GM19452 (cell line): Measurements from ENCODE around the gene FGFRL1.

Experiments used
- ATAC-seq: cut with Tn5 transposase; IDR thresholded peaks from one replicate; pipeline ENCODE4 v1.9.1; 2021; ENCODE audit not compliant: unreplicated experiment

FGFRL1 gene

DNA sequence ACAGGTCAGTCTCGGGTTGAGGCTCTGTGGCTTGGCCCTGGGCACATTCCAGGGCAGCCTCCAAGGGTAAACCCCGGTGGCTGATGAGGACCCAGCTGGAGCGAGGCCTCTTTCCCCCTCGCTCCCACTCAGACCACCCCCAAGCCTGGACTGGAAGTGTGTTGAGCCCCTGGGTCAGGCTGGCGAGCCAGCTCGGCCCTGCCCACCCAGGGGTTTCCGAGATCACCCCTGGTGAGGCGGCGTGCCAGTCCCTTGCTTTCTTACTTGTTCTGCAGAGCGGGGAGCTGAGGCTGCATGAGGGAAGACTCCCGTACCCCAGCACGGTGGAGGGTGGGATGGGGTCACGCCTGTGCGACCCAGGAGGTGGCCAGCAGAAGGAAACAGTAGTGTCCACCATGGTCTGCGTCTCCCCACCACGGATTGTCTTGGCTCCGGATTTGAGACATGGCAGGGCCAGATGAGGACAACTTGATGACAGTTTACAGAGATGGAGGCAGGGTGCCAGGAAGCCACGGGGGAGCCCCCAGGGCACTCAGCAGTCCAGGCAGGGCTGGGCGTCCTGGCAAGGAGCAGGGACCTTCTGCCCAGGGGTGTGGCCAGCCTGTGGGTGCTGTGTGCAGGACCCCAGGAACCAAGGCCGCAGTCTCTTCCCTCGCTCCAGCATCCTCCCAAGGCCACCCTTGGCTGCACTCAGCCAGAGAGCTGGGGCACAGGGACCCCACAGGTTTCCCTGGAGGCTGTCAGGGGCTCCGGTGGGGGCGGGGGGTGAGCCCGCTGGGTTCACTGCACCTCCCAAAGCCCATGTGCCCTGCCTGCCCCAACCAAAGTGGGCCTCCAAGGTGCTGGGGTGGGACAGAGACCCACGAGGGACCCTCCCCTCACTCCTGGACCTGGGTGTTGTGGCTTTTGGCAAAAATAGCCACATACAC lies 6.6 kb upstream of the FGFRL1 start:
- ATAC-seq: no peak

DNA sequence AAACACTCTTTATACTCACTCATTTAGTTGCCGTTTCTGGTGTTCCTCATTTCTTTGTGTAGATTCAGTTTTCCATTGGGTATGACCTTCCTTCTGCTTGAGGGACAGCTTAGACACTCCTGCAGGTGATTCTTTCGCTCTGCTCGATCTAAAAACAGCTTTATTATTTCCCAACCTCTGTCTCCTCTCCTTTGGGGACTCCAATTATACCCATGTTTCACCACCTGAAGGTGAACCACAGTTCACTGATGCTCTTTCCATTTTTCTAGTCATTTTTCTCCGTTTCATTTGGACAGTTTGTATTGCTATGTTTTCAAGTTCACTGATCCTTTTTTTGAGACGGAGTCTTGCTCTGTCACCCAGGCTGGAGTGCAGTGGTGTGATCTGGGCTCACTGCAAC lies 4.6 kb upstream of the FGFRL1 start:
- no peak for ATAC-seq

DNA sequence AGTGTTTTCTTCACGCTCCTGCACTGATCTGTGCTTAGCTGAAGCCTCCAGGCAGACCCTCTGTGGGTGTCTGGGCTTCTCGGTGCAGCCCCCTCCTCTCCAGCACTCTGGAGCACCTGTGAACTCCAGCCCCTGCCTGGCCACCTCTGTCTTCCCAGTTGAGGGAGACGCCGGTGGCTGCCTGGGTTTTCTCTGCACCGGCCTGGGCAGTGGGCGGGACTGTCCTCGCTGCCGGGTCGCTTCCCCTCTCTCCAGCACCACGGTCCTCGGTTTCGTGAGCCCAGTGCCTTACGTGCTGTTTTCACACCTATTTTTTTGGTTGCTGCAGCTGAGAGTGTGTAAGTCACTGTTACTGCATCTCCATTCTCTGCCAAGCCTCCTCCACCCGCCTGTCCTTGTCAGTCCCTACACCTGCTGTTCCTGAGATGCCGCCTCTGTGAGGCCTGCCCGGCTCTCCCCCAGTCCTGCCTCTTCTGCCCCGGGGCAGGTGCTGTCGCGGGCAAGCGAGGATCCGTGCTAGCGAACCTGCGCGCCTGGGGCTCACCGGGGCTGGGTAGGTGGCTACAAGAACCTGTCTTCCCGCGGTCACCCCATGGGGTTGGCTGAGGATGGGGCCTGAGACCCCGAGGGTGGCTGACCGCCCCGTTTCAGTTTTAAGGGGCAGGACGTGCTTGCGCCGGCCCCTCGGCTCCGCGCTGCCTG lies 2.4 kb upstream of the FGFRL1 start:
- no peak for ATAC-seq

DNA sequence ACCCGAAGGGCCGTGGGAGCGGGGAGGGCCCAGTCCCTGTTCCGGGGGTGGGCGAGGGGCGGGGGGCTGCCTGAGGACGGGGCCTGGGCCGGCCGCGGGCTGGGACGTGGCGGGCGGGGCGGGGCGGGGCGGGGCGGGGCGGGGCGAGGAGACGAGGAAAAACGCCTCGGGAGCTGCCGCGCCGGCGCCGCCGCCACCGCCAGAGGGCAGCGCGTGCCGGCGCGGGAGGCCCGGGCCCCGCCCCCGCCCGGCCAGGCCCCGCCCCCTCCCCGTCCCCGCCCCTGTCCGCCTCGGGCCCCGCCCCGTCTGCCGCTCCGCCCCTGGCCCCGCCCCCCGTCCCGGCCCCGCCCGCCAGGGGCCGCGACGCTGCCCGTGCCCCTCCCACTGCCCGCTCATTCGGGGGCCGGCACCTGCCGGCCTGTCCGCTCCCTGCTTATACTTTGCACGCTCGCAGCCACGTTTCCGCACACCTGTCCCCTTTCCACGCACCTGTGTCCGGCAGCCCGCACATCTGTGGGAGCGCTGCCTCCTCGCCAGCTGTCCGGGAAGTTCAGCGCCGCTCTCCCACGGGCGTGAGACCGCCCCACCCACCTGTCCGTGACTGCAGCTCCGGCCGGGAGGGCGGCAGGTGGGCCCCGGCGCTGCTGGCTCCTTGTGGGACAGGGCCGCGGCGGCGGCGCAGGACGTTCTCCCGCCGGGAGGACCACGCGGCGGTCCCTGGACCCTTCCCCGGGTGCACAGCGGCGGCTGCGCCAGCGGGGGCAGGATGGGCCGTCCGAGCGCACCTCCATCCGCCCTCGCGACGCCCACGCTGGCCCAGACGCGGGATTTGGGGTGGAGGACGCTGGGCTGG lies 1.7 kb upstream of the FGFRL1 start:
- ATAC-seq: peak; percentile 40

DNA sequence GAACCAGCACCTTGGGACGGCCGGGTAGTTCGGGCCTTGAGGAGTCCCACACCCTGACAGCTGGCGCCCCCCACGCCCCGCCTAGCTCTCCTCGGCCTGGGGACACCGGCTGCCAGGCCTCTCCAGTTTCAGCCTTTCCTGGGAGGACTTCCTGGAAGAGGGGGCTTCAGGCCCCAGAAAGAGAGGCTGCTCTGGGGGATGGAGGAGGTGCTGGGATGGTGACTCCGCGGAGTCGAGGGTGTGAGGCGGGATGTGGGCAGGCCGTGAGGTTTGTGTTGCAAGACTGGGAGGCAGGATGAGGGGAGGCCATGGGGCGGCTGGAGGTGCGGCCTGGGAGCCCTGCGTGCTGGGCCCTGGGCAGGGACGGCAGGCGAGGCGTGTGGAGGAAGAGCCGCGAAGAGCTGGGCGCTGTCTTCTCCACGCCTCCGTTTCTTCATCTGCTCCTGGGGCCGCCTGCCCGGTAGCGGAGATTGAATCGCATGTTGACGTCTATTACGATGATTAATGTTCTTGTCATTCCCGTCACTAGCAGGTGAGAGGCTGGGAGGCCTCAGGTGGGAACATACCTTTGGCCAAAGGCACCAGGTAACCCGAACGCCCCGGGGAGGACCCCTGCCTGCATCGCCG lies 918 bp upstream of the FGFRL1 start:
- no peak for ATAC-seq

DNA sequence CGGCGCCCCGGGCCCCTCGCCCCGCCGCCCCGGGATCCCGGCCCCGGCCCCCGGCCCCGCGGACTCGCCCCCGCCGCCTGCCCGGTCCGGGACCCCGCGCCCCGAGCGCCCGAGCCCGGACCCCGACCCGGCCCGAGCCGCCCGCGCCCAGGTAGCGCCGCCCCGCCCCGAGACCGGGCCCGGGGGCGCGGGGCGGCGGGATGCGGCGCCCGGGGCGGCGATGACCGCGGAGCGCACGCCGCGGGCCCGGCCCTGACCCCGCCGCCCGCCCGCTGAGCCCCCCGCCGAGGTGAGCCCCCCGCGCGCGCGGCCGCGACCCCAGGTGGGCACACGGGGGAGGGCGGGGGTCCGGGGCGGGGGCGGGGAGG lies 224 bp downstream of the FGFRL1 start:
- ATAC-seq: no peak

DNA sequence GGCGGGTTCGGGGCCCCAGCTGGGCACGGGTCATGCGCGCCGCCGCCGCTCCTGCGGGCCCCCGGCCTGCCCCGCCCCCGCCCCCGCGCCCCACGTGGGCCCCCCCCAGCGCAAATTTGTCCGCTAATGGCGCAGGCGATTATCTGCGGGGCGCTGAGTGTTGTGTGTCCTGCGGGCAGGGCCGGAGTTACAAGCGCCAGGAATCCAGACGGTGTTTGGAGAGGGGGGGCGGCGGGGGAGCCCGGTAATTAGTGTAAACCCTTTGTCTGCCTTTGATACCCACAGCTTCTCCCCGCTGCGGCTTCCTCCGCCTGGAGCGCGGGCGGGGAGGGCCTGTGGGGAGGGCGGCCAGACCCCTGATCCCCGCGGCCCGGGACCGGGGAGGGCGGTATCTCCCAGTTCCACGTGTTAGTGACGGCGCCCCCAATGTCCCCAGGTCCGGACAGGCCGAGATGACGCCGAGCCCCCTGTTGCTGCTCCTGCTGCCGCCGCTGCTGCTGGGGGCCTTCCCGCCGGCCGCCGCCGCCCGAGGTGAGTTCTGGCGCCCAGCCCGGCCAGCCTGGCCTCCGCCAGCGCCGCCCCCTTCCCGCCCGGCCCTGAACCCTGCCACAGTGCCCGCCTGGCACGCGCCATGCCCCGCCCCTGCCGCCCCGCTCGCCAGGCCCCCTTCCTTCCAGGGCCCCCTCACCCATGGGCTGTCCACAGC lies 761 bp downstream of the FGFRL1 start:
- no peak for ATAC-seq

DNA sequence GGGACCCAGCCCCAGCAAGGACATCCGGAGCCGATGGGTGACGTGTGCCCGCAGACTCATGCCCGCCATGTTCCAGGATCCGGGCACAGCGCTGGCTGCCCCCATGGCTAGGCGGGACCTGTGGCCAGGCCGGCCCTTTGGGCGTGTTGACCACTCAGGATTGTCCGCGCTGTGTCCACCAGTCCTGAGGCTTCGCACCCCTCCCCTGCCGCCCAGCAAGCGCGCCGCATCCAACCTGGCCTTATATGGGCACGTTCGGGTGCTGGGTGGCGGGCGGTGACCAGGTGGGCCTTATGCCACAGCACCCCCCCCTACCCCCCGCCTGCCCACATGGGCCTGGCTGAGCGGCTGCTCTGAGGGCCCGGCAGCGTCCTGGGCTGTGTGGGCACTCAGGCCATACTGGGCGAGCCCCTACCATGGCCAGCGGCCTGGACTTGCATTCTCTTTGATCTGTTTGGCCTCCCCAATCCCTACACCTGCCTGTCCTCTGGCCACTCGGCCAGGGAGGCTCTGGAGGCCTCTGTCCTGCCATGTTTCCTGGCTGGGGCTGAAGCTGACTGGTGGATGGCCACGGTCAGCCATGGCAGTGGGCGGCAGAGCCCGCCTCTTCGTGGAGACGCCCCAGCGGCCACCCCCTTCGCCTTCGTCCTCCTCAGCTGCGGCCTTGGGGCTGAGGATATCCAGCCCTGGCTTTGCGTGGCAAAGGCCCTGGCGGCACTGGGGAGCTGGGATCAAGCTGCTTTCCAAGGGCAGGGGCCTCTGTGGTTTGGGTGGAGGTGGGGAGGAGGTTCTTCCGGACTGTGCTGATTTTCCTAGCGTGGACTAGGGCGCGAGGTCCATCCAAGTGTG lies 2.0 kb downstream of the FGFRL1 start:
- ATAC-seq: no peak

DNA sequence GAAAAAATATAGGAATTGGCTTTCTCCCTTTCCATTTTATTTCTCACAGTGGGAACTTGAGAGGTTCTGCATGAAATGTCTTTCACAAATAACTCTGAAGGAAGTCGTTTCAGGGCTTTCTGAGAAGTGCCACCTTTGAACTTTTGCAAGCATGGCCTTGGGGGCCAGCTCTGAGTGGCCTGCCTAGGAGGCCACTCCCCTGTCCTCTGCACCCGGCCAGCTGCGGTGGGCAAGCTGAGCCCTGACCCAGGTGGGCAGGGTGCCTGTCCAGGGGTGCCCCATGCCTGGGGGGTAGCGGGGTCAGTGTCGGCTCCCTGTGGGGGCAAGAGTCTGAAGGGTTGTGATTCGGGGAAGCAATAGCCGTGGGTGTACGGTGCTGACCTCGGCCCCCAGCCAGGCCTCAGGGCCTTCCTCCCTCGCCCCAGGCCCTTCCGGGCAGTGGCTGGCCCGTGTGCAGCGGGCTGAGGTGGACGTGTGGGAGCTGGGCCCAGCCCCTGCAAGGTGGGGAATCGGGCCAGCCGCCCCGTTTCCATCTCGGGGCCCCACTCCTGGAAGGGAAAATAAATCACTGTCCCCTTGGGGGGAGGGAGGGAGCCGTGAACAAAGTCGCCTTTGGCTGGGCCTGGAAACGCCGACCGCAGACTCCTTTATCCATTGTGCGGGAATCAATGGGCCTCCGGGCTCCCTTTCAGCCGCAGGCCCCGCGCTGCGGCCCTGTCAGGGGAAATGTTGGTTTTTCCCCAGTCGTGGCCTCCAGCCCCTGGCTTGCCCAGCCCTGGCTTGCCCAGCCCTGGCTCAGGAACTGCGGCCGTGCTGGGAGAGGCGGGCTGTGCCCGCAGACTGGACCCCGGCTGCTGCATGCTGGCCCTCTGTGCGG lies 3.1 kb downstream of the FGFRL1 start:
- ATAC-seq: no peak

DNA sequence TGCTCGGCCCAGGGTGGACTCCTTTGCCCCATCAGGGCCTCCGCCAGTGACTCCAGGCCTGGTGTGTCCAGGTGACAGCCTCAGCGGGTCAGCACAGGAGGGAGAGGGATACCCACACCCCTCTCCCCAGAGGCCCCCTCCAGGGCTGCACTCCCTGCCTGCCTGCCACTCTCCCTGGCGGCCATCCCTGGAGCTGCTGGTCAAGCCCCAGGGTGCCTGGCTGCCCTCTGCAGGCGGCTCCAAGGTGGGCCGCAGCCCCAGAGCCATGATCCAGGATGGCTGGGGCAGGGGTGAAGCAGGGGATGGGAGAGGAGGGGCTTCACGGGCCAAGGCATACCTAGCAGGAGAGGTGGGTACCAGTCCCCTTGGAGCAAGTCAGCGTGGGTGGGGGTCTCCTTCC lies 3.8 kb downstream of the FGFRL1 start:
- no peak for ATAC-seq

DNA sequence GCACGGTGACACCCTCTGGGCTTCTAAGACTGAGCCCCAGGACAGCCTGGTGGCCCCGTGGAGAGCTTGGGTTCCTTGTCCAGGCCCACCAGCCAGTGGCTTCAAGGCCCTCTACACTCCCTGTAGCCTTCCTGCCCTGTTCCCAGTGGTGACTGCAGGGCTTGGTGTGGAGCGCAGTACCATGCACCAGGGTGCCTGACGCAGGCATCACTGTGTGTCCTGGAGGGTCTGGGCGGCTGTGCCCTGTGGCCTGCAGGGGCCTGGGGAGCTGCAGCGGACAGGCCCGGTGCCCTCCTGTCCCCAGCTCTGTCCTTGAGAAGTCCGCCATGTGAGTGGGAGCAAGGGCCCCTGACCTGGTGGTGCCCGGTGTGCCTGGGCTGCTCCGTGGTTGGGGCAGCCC lies 4.3 kb downstream of the FGFRL1 start:
- ATAC-seq: no peak

DNA sequence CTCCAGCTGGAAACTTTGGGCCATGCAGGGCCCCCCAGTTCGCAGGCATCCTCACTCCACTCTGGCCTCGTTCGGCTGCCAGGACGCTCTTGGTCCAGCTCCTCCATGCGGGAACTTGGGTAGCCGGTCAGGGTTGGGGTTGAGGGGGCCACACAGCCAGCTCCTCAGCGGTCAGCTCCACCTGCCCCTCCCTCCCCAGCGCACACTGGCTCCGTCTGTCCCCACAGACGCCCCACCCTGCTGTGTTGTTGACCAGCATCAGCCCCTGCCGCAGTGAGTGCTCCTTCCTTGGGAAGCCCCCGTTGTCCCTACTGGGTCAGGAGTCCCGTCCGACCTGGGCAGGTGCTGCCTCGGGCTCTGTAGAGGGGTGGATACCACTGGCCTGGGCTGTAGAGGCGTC lies 5.8 kb downstream of the FGFRL1 start:
- no peak for ATAC-seq

DNA sequence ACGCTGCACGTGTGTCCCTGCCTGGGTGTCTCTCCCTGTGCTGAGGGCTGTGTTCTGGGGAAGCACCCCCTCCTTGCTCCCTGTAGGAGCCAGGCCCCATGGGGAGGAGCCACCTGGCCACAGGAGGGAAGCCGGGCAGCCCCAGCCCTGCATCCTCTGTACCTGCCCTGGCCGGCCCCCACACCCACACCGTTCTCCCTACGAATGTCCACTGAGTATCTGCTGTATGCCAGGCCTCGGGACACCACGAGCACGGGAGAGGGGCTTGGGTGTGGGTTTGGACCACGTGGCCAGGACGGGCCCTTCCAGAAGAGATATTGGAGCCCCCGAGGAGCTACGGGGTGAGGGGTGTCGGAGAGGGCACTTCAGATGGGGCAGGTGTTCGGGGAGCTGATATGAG lies 6.3 kb downstream of the FGFRL1 start:
- no peak for ATAC-seq

DNA sequence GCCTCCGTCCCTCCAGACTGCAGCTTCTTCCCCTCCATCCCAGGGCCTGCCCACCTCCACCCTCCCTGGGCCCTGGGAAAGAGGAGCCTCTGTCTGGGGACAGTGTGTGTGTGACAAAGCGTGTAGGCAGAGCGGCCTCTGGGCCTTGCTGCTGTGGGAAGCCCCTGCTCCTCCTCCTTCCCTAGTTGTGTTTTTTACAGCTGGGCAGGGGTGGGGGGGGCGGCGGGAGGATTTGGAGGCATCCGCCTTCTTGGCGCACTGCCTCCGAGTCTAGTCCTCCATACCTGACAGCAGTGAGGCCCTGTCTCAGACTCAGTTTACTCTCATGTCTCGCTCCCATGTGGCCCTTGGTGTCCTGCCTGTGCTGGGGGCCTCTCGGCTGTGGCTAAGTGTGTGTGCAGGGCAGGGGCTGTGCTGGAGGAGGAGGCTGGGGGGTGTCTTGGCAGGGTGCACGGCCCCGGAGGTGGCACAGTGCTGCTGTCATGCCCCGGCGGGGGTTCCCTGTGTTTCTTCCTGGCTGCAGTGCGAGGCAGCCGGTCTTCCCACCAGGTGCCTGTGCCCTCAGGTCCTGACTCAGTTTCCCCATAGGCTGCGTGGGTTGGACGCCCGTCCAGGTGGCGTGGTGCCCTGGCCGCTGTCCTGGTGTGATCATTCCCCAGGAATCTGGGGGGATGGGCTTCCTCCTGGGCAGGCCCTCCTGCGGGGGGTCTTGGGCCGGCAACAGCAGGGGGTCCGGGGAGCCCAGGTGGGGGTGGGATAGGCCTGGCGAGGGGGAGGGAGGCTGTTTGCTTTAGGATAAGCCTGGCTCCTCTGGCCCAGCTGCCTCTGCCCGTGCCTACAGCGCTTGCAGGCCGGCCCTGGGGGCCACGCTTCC lies 7.0 kb downstream of the FGFRL1 start:
- ATAC-seq: no peak

DNA sequence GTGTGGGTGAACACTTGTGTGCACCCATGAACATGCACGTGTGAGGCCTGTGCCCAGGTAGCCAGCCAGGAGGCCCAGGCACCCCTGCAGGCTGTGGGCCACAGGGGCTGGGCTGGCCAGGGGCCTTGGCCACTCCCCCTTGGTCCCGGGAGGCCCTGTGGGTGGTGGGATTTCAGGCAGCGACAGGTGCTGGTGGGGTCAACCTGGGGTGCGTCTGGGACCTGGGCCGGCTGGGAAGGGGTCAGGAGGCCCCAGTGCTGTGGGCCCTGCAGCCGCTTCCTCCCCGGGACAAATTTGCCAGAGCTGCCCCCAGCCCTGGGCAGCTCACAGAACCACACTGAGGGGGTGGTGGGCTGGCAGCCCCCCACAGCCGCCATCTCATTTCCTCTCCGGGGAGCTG lies 7.9 kb downstream of the FGFRL1 start:
- ATAC-seq: no peak

DNA sequence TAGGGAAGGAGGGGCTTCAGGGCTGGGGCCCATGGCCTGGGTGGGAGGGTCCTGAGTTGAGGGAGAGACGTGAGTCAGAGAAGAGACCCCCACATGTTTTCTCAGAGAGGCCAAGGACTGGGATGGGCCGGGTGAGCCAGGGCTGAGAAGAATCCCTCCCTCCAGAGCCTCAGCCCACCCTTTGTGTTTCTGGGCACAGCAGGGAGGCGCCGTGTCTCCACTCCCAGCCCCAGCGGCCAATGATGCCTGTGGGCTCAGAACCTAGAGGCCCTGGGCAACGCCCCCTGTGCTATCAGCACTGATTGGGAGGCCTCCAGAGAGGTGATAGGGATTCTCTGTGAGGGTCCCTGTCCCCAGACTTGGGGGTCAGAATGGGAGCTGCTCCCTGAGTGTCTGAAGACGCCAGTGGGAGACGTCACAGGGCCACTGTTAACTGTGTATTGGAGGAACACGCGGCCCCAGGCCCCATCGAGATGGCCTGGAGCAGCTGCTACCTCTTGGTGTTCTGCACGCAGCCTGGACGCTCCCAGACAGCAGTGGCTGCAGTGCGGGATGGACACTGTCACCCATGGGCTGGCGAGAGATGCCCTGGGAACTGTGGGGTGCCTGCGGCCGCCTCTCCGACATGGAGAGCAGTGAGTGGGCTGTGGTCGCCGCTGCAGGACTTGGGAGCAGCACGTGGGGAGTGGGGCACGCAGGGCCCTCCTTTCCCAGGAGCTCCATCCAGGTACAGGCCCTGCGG lies 8.5 kb downstream of the FGFRL1 start:
- ATAC-seq: no peak
